Measurements from ENCODE around the gene ELOVL1.

The ELOVL1 gene

DNA sequence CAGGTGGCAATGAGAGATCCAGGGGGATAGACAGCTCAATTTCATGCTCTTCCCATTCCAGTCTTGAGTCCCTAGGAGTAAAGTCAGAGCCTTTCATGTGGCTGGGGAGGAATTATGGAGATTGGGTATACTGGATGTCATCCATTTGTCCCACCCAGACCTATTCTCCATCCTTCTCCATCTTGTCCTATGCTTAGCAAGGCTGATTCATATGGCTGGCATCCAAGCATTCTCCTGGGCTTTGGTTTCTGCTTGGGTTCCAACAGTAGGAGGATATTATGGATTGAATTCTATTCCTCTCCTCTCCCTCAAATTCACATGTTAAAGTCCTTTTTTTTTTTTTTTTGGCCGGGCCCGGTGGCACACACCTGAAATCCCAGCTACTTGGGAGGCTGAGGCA, 12.9 kb downstream of the ELOVL1 start:
- no peak overlapping the region for H2AFZ ChIP-seq (ENCODE audit: low read depth, low read length)
- DNase-seq (no peak), ATAC-seq (ENCODE audit: insufficient read depth, low read depth) (no peak)
- H3K4me1 ChIP-seq (ENCODE audit: insufficient read depth, low read length), result peaks cover 13% of the 10 kb centered on the region
- H4K20me1 ChIP-seq (ENCODE audit: insufficient read depth, low read length), result peaks cover 3% of the 10 kb centered on the region; the same call in 1 of the 2 replicates
- H3K79me2 ChIP-seq (ENCODE audit: insufficient read depth, low read length), result peaks cover 20% of the 10 kb centered on the region
- no peak overlapping the region for H3K27ac ChIP-seq (ENCODE audit: low read length)
- H3K27me3 ChIP-seq (ENCODE audit: insufficient read depth, low read length, poor library complexity), result no peaks in the 10 kb centered on the region
- no peak for TF ChIP-seq EZH2 (IDR thresholded peaks at IDR 0.05; ENCODE audit: borderline replicate concordance, low read depth, low read length, severe bottlenecking)
- no peak for TF ChIP-seq CTCF (IDR thresholded peaks at IDR 0.05; ENCODE audit: borderline replicate concordance, extremely low read depth, low read length, poor library complexity, severe bottlenecking)
- H3K9me3 ChIP-seq (ENCODE audit: insufficient read depth, low read length, severe bottlenecking), result no peaks in the 10 kb centered on the region
- no peak overlapping the region for H3K4me2 ChIP-seq (ENCODE audit: insufficient read depth, low read length)
- no peak overlapping the region for H3K9ac ChIP-seq (ENCODE audit: low read depth, low read length)
- H3K36me3 ChIP-seq (ENCODE audit: insufficient read depth, low read length), result peaks cover 11% of the 10 kb centered on the region
- no peak overlapping the region for H3K4me3 ChIP-seq (ENCODE audit: low read depth in 1 of 2, low read length in 2 of 2)

GRCh38 chr1:43354471-43354870, 13.3 kb downstream of the ELOVL1 start:
- DNase-seq, result no peak
- no peak for ATAC-seq (ENCODE audit: insufficient read depth, low read depth)
- peaks cover 16% of the 10 kb centered on the region for H3K79me2 ChIP-seq (ENCODE audit: insufficient read depth, low read length)
- no peak overlapping the region for H3K9ac ChIP-seq (ENCODE audit: low read depth, low read length)
- H3K27me3 ChIP-seq (ENCODE audit: insufficient read depth, low read length, poor library complexity), result no peaks in the 10 kb centered on the region
- H3K4me3 ChIP-seq (ENCODE audit: low read depth in 1 of 2, low read length in 2 of 2), result no peak overlapping the region
- H3K9me3 ChIP-seq (ENCODE audit: insufficient read depth, low read length, severe bottlenecking), result no peaks in the 10 kb centered on the region
- no peak overlapping the region for H3K4me2 ChIP-seq (ENCODE audit: insufficient read depth, low read length)
- no peak overlapping the region for H3K27ac ChIP-seq (ENCODE audit: low read length)
- peaks cover 7% of the 10 kb centered on the region; the same call in 1 of the 2 replicates for H3K36me3 ChIP-seq (ENCODE audit: insufficient read depth, low read length)
- peaks cover 8% of the 10 kb centered on the region for H3K4me1 ChIP-seq (ENCODE audit: insufficient read depth, low read length)
- TF ChIP-seq EZH2 (IDR thresholded peaks at IDR 0.05; ENCODE audit: borderline replicate concordance, low read depth, low read length, severe bottlenecking) (no peak), CTCF (IDR thresholded peaks at IDR 0.05; ENCODE audit: borderline replicate concordance, extremely low read depth, low read length, poor library complexity, severe bottlenecking) (no peak)
- no peaks in the 10 kb centered on the region for H4K20me1 ChIP-seq (ENCODE audit: insufficient read depth, low read length)
- H2AFZ ChIP-seq (ENCODE audit: low read depth, low read length), result no peak overlapping the region

GRCh38 chr1:43352881-43353280, 14.9 kb downstream of the ELOVL1 start:
- peak; percentile 44; the same call in 1 of the 3 replicates for ATAC-seq (ENCODE audit: insufficient read depth, low read depth)
- peaks cover 3% of the 10 kb centered on the region for H3K4me1 ChIP-seq (ENCODE audit: insufficient read depth, low read length)
- no peak overlapping the region for H3K9ac ChIP-seq (ENCODE audit: low read depth, low read length)
- H4K20me1 ChIP-seq (ENCODE audit: insufficient read depth, low read length), result no peaks in the 10 kb centered on the region
- TF ChIP-seq CTCF (IDR thresholded peaks at IDR 0.05; ENCODE audit: borderline replicate concordance, extremely low read depth, low read length, poor library complexity, severe bottlenecking) (no peak), EZH2 (IDR thresholded peaks at IDR 0.05; ENCODE audit: borderline replicate concordance, low read depth, low read length, severe bottlenecking) (no peak)
- H3K4me2 ChIP-seq (ENCODE audit: insufficient read depth, low read length), result no peak overlapping the region
- DNase-seq, result no peak
- no peak overlapping the region for H3K27ac ChIP-seq (ENCODE audit: low read length)
- H3K9me3 ChIP-seq (ENCODE audit: insufficient read depth, low read length, severe bottlenecking), result no peaks in the 10 kb centered on the region
- H3K4me3 ChIP-seq (ENCODE audit: low read depth in 1 of 2, low read length in 2 of 2), result no peak overlapping the region
- no peaks in the 10 kb centered on the region for H3K27me3 ChIP-seq (ENCODE audit: insufficient read depth, low read length, poor library complexity)
- no peaks in the 10 kb centered on the region for H3K36me3 ChIP-seq (ENCODE audit: insufficient read depth, low read length)
- H2AFZ ChIP-seq (ENCODE audit: low read depth, low read length), result peak overlapping the region; percentile 27; the same call in 1 of the 2 replicates
- H3K79me2 ChIP-seq (ENCODE audit: insufficient read depth, low read length), result peaks cover 2% of the 10 kb centered on the region

DNA sequence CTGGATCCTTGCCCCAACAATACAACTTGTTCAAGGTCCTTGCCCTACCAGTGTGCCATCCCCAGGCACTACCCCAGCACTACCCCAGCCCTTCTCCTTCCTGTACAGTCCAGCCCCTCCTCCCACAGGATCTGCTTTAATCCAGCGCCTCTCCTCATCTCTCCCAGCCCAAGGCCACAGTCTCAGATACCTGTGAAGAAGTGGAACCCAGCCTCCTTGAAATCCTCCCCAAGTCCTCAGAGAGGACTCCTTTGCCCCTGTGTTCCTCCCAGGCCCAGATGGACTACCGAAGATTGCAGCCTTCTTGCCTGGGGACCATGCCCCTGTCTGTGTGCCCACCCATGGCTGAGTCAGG, 15.5 kb downstream of the ELOVL1 start:
- DNase-seq (no peak), ATAC-seq (ENCODE audit: insufficient read depth, low read depth) (no peak)
- no peaks in the 10 kb centered on the region for H3K79me2 ChIP-seq (ENCODE audit: insufficient read depth, low read length)
- H3K9ac ChIP-seq (ENCODE audit: low read depth, low read length), result no peak overlapping the region
- no peaks in the 10 kb centered on the region for H3K4me1 ChIP-seq (ENCODE audit: insufficient read depth, low read length)
- H3K9me3 ChIP-seq (ENCODE audit: insufficient read depth, low read length, severe bottlenecking), result no peaks in the 10 kb centered on the region
- H3K36me3 ChIP-seq (ENCODE audit: insufficient read depth, low read length), result no peaks in the 10 kb centered on the region
- H3K4me2 ChIP-seq (ENCODE audit: insufficient read depth, low read length), result no peak overlapping the region
- no peak overlapping the region for H3K27ac ChIP-seq (ENCODE audit: low read length)
- no peak for TF ChIP-seq CTCF (IDR thresholded peaks at IDR 0.05; ENCODE audit: borderline replicate concordance, extremely low read depth, low read length, poor library complexity, severe bottlenecking)
- no peak for TF ChIP-seq EZH2 (IDR thresholded peaks at IDR 0.05; ENCODE audit: borderline replicate concordance, low read depth, low read length, severe bottlenecking)
- no peak overlapping the region for H2AFZ ChIP-seq (ENCODE audit: low read depth, low read length)
- no peaks in the 10 kb centered on the region for H3K27me3 ChIP-seq (ENCODE audit: insufficient read depth, low read length, poor library complexity)
- H3K4me3 ChIP-seq (ENCODE audit: low read depth in 1 of 2, low read length in 2 of 2), result no peak overlapping the region
- no peaks in the 10 kb centered on the region for H4K20me1 ChIP-seq (ENCODE audit: insufficient read depth, low read length)
